ENCODE results near the gene PLCD3.

PLCD3 gene

GRCh38 chr17:45146166-45146565 is 13.9 kb upstream of the PLCD3 start:
- TF ChIP-seq GATA3 (IDR thresholded peaks at IDR 0.05; ENCODE audit: low read depth, low read length) (no peak), GATA2 (IDR thresholded peaks at IDR 0.05; ENCODE audit: low read depth, low read length) (no peak)

GRCh38 chr17:45145035-45145389 is 12.7 kb upstream of the PLCD3 start:
- TF ChIP-seq GATA3 (IDR thresholded peaks at IDR 0.05; ENCODE audit: low read depth, low read length) (no peak), GATA2 (IDR thresholded peaks at IDR 0.05; ENCODE audit: low read depth, low read length) (no peak)

GRCh38 chr17:45144199-45145034 is 12.1 kb upstream of the PLCD3 start:
- no peak for TF ChIP-seq GATA3 (IDR thresholded peaks at IDR 0.05; ENCODE audit: low read depth, low read length)
- no peak for TF ChIP-seq GATA2 (IDR thresholded peaks at IDR 0.05; ENCODE audit: low read depth, low read length)

- TF ChIP-seq GATA2 (IDR thresholded peaks at IDR 0.05; ENCODE audit: low read depth, low read length) (no peak), GATA3 (IDR thresholded peaks at IDR 0.05; ENCODE audit: low read depth, low read length) (no peak)
Measured at GRCh38 chr17:45143767-45144198, 11.5 kb upstream of the PLCD3 start.

GRCh38 chr17:45143094-45143670 is 10.9 kb upstream of the PLCD3 start:
- no peak for TF ChIP-seq GATA3 (IDR thresholded peaks at IDR 0.05; ENCODE audit: low read depth, low read length)
- TF ChIP-seq GATA2 (IDR thresholded peaks at IDR 0.05; ENCODE audit: low read depth, low read length), result no peak

GRCh38 chr17:45139533-45139920 is 7.2 kb upstream of the PLCD3 start:
- TF ChIP-seq GATA3 (IDR thresholded peaks at IDR 0.05; ENCODE audit: low read depth, low read length), result no peak
- TF ChIP-seq GATA2 (IDR thresholded peaks at IDR 0.05; ENCODE audit: low read depth, low read length), result no peak

- TF ChIP-seq GATA2 (IDR thresholded peaks at IDR 0.05; ENCODE audit: low read depth, low read length) (no peak), GATA3 (IDR thresholded peaks at IDR 0.05; ENCODE audit: low read depth, low read length) (no peak)
Measured at GRCh38 chr17:45138911-45139532, 6.7 kb upstream of the PLCD3 start.

GRCh38 chr17:45137561-45138305 is 5.4 kb upstream of the PLCD3 start:
- TF ChIP-seq GATA3 (IDR thresholded peaks at IDR 0.05; ENCODE audit: low read depth, low read length) (no peak), GATA2 (IDR thresholded peaks at IDR 0.05; ENCODE audit: low read depth, low read length) (no peak)

- TF ChIP-seq GATA2 (IDR thresholded peaks at IDR 0.05; ENCODE audit: low read depth, low read length), result no peak
- no peak for TF ChIP-seq GATA3 (IDR thresholded peaks at IDR 0.05; ENCODE audit: low read depth, low read length)
Measured at GRCh38 chr17:45136846-45137560, 4.7 kb upstream of the PLCD3 start.

GRCh38 chr17:45135978-45136791 is 3.9 kb upstream of the PLCD3 start:
- TF ChIP-seq GATA2 (IDR thresholded peaks at IDR 0.05; ENCODE audit: low read depth, low read length), result no peak
- no peak for TF ChIP-seq GATA3 (IDR thresholded peaks at IDR 0.05; ENCODE audit: low read depth, low read length)

GRCh38 chr17:45135192-45135977 is 3.1 kb upstream of the PLCD3 start, which contains the start of gene ACBD4:
ACBD4 (plus strand) TSS chr17:45135687; CDS start chr17:45136145, 458 bp downstream.
- TF ChIP-seq GATA2 (IDR thresholded peaks at IDR 0.05; ENCODE audit: low read depth, low read length) (no peak), GATA3 (IDR thresholded peaks at IDR 0.05; ENCODE audit: low read depth, low read length) (no peak)
